HL-60 (cell line): ENCODE results near the gene ZFP3.

Experiments used
- CTCF ChIP-seq: IDR thresholded peaks from one replicate; pipeline ENCODE4 v1.5.1; 2011; ENCODE audit warnings: low read length, control low read depth, inconsistent platforms; ENCODE audit not compliant: insufficient read depth
- GABPA ChIP-seq: IDR thresholded peaks from 2 replicates; pipeline ENCODE4 v1.6.1; 2012; ENCODE audit warnings: low read depth
- POLR2AphosphoS5 ChIP-seq: IDR thresholded peaks from 2 replicates; pipeline ENCODE4 v1.6.1; 2012; ENCODE audit warnings: low read depth

- TF ChIP-seq CTCF: no peak
- TF ChIP-seq GABPA: no peak
- TF ChIP-seq POLR2AphosphoS5: no peak
Observed at GRCh38 chr17:5092218-5093010, 14.1 kb downstream of the ZFP3 start.
